Stimulated activated CD4-positive, alpha-beta T cell treated with anti-CD3 and anti-CD28 coated beads, Interleukin-12 subunit alpha, Interleukin-12 subunit beta, amount 100 ng/mL, for 48 hours (primary cell): ENCODE results near the gene GPD2.
"Not testable (repeated sequence)": the region's sequence is repeated elsewhere in the genome, so short reads cannot be mapped to it uniquely, and the experiment has no call there.

Experiments used
- DNase-seq, 3 donors: peaks; one replicate each; pipeline ENCODE4 v3.0.0-alpha.2; 2020; ENCODE audit warnings: low read depth in 2 of 3, low spot score in 1 of 3

Gene GPD2

DNA sequence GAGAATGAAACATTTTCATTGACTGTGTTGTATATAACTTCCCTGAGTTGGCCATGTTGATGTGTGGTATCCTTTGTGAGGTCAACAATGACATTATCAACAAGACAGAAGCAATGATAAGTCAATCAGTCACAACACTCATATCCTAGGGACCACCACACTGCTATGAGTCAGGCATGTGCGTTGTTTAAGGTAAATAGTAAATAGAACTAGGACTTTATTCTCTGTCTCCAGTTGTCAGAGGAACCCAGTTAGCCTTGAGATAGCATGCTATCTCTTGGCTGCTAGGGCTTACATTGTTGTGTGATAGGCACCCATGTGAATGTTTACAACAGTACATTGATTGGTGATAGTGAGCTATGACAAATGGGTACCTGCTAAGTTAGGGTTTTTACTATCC lies 37.3 kb downstream of the GPD2 start:
- DNase-seq, result no peak

- DNase-seq, result no peak
Observed at GRCh38 chr2:156474401-156474800, 38.2 kb downstream of the GPD2 start.

GRCh38 chr2:156476021-156476849 lies 40.1 kb downstream of the GPD2 start:
- DNase-seq, result no peak

GRCh38 chr2:156476850-156477206 lies 40.6 kb downstream of the GPD2 start:
- peak in 1 of 3 donors; percentile 2 for DNase-seq

- no peak for DNase-seq
Observed at GRCh38 chr2:156480376-156480775, 44.2 kb downstream of the GPD2 start.

GRCh38 chr2:156481312-156481711 lies 45.1 kb downstream of the GPD2 start:
- DNase-seq, result no peak

- DNase-seq, result no peak
Observed at GRCh38 chr2:156483741-156484173, 47.6 kb downstream of the GPD2 start.

DNA sequence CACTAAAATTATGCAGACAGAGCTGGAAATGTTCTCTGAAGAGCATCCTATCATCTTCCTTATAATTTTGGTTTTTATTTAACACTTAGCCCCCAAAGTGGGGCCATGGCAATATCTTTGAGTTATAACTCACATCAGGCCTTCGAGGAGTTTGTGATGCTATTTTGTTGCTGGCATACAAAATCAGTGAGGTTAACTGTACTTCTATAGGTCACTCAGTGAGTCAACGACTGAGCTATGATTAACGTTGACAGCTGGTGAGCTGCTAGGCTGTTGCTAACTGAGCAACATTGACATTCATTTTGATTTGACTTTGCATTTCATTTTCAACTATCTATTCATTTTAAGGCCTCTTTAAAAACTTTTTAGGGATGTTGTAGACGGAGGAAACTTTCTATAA lies 50.0 kb downstream of the GPD2 start:
- no peak for DNase-seq

DNA sequence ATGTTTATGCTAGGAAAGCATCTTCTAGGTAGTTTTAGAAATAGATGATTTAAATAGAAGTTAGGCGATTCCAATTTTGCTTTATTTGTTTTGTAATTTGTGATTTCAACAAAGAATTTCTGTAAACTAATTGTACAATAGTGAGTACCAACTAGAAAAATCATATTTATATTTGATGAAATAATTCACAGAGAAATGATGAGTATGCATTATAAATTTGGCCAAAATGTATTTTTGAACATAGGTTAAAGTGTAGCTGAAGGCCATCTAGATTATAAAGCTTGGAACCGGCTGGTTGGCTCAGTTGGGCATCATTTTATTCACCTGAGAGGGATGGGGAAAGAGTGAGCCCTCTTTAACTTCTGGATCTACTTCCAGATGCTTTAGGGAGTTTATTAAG lies 50.4 kb downstream of the GPD2 start:
- no peak for DNase-seq

DNA sequence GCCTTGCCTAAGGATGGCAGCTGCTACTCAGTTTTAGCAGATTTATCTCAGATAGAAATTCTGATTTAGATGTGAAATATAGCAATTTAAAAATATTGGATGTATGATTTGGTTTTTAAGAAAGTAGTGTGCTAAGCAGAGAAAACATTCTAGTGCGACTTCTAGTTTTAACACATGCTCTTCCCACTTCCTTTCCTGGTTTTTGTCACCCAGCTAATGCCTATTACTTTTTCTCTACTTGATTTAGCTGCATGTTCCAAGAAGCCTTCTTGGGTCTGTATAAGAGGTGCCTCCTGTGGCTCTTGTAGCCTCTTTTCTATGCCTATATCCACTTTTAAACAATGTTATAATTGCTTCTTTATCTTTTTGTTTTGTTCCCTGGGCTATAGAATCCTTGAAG lies 53.0 kb downstream of the GPD2 start:
- DNase-seq, result no peak

DNA sequence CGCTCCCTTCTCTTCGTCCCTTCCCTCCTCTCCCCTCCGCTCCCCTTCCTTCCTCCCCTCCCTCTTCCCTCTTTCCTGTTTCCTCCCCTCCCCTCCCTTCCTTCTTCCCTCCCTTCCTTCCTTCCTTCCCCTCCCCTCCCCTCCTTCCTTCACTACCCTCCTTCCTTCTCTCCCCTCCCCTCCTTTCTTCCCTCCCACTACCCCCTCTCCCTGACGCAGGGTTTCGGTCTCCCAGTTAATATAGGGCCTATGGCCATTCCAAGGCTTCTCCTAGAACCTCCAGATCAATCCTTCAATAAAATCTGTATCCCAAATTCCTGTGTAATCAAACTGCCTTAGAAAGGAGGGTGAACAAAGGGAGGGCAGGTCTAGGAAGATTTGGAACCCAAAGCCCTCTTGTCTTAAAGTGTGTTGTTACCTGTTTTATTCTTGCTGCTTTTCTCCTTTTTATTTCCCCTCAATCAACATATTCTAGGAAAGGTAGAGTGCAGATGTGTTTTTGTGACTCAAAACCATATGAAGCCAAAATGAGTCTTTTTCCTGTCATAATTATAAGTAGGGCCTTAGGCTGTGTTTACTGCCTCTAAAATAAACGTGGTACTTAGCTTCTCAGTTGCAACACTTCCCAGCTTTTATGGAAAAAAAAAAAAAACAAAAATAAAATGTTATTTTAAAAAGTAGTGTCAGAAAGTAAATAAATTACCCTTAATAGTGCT lies 53.7 kb downstream of the GPD2 start:
- no peak for DNase-seq

DNA sequence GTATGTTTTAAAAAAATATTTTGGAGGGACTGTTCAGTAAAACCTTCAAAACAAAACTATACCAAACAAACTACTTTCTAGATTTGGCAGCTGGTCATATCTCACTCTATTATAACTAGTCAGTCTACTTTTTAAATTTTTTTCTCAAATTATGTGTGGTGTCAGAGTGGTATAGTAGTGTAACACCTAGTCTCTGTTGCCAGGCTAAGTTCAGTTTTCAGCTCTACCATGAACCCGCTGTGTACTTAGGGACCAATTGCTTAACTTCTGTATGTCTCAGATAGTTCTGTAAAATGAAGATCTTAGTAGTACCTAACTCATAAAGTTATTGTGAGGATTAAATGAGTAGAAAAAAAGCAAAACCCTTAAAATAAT lies 54.3 kb downstream of the GPD2 start:
- DNase-seq, result no peak

DNA sequence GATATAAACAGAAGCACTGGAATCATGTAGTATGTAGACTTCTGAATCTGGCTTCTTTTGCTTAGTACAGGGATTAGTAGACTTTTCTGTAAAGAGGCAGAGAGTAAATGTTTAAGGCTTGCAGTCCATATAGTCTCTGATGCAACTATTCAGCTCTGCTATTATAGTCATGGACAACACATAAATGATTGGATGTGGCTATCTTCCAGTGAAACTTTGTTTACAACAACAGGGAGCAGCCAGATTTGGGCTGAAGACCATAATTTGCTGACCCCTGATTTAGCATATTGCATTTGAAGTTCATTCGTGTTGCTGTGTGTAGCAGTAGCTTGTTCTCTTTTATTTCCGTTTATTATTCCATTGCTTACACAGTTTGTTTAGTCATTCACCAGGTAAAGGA lies 55.0 kb downstream of the GPD2 start:
- no peak for DNase-seq

DNA sequence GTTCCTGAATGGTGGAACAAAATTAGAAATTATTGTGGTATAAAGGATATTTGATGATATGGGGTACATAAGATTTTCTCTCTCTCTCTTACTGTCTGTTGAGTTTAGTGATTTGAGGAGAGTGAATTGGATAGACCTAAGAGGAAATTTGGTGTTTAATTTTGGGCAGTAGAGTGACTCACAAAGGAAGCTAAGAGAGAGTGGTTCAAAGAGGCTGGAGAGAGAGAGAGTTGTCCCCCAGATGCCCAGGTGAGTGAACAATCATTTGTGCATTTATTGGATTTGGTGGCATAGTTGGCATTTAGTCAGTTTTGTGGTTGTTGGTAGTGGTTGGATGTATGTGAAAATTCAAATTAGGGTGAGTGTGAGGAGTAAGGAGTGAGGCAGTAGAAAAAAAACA lies 56.8 kb downstream of the GPD2 start:
- DNase-seq, result no peak

GRCh38 chr2:156495998-156496397 lies 59.8 kb downstream of the GPD2 start:
- not testable (repeated sequence) for DNase-seq

- no peak for DNase-seq
Observed at GRCh38 chr2:156505696-156506095, 69.5 kb downstream of the GPD2 start.

GRCh38 chr2:156511122-156511521 lies 74.9 kb downstream of the GPD2 start:
- no peak for DNase-seq

DNA sequence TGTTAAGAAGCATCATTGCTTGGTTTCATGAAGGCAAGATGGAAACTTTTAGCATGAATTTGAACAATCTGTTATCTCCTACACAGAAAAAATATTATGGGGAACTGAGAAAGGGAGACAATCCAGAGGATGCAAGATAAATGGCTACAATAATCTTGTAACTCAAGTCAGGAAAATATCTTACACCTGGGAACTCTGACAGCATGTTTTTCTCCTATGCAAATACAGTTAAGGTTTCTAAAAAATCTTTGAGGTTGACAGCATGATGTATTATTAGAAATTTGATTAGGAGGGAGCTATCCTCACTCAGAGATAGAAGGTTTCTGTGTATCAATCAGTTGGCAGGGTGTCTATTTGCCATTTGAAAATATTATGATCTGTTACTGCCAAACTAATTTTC lies 75.6 kb downstream of the GPD2 start:
- DNase-seq, result no peak

- no peak for DNase-seq
Observed at GRCh38 chr2:156512451-156512850, 76.3 kb downstream of the GPD2 start.

GRCh38 chr2:156513219-156513618 lies 77.0 kb downstream of the GPD2 start:
- no peak for DNase-seq

DNA sequence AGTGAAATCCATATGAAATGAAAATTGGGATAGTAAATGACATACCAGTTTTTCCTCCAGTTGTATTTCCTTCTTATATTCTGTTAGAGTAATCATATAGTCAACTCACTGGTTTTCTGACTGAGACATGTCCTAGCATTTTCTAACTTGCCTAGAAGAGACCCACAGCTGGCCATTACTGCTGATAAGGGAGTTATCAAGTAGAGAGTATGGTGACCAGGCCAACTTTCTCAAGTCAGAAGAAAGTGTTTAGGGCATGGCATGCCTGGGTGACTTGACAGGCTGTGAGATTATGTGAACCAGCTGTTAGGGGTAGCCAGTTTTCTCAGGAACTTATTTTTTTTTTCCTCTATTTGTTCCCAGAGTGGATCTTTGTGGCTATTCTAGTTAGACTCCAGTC lies 81.2 kb downstream of the GPD2 start:
- DNase-seq, result no peak

GRCh38 chr2:156518138-156518537 lies 82.0 kb downstream of the GPD2 start:
- DNase-seq, result no peak
